CD4-positive, alpha-beta memory T cell (primary cell): Measurements from ENCODE around the gene PAFAH1B1. TPM values are rescaled to one million over a fixed set of nuclear protein-coding genes. Genes with fewer than 3 reads are reported as not detected.
"Not testable (repeated sequence)": the region's sequence is repeated elsewhere in the genome, so short reads cannot be mapped to it uniquely, and the experiment has no call there.

Source experiments
- CTCF ChIA-PET: fragments of 350-600 bp; sonication (Branson Sonifier 250); formaldehyde crosslinking; loops from one replicate; lab custom pipeline; 2021; ENCODE audit warnings: inconsistent platforms; ENCODE audit not compliant: partially characterized antibody; lab: Charles Lee
- POLR2A ChIA-PET: fragments of 350-600 bp; sonication (Branson Sonifier 250); formaldehyde crosslinking; loops from one replicate; lab custom pipeline; 2021; ENCODE audit not compliant: partially characterized antibody; lab: Charles Lee
- DNase-seq, 5 donors: peaks; one replicate each; pipeline versions ENCODE4 v3.0.0 to v3.0.0-alpha.2; 2020 to 2022; ENCODE audit warnings: mixed read lengths in 1 of 5
- H3K27ac ChIP-seq: one replicate; pipeline ENCODE4 v1.7.0; 2013; ENCODE audit warnings: low read depth, low read length
- H3K27me3 ChIP-seq: 2 replicates; pipeline ENCODE4 v1.7.0; 2013; ENCODE audit warnings: mild to moderate bottlenecking, low read length, moderate library complexity; ENCODE audit not compliant: insufficient read depth
- H3K36me3 ChIP-seq: 2 replicates; pipeline ENCODE4 v1.7.0; 2013; ENCODE audit warnings: mild to moderate bottlenecking, low read length, moderate library complexity; ENCODE audit not compliant: insufficient read depth
- H3K4me1 ChIP-seq: 2 replicates; pipeline ENCODE4 v1.7.0; 2013; ENCODE audit warnings: mild to moderate bottlenecking, low read length, moderate library complexity; ENCODE audit not compliant: insufficient read depth
- H3K4me3 ChIP-seq, 2 donors: one replicate each; pipeline ENCODE4 v1.7.0; 2013; ENCODE audit warnings: low read length in 2 of 2, mild to moderate bottlenecking in 1 of 2
- H3K9me3 ChIP-seq, 2 donors: one replicate each; pipeline ENCODE4 v1.7.0; 2013; ENCODE audit warnings: low read length in 2 of 2, control low read depth in 1 of 2; ENCODE audit not compliant: control insufficient read depth in 1 of 2
- H3K27ac Mint-ChIP-seq, 7 donors: one replicate each; pipeline ENCODE4 v1.8.0; 2020 to 2021; ENCODE audit warnings: mixed read lengths in 7 of 7, mild to moderate bottlenecking in 6 of 7, inconsistent platforms in 3 of 7, moderate library complexity in 3 of 7
- H3K27me3 Mint-ChIP-seq, 2 donors: one replicate each; pipeline ENCODE4 v1.8.0; 2020 to 2021; ENCODE audit warnings: mixed read lengths in 2 of 2
- H3K36me3 Mint-ChIP-seq, 2 donors: one replicate each; pipeline ENCODE4 v1.8.0; 2020 to 2021; ENCODE audit warnings: mixed read lengths in 2 of 2, inconsistent platforms in 1 of 2, mild to moderate bottlenecking in 1 of 2
- H3K4me1 Mint-ChIP-seq, 4 donors: one replicate each; pipeline ENCODE4 v1.8.0; 2020 to 2021; ENCODE audit warnings: mixed read lengths in 4 of 4, mild to moderate bottlenecking in 1 of 4
- H3K4me3 Mint-ChIP-seq, 8 donors: one replicate each; pipeline ENCODE4 v1.8.0; 2020 to 2021; ENCODE audit warnings: mixed read lengths in 8 of 8, mild to moderate bottlenecking in 7 of 8, moderate library complexity in 6 of 8, inconsistent platforms in 3 of 8
- H3K9me3 Mint-ChIP-seq, 8 donors: one replicate each; pipeline ENCODE4 v1.8.0; 2020 to 2021; ENCODE audit warnings: mixed read lengths in 8 of 8, mild to moderate bottlenecking in 5 of 8, inconsistent platforms in 3 of 8, moderate library complexity in 1 of 8
- intact Hi-C: fragments of 100-400 bp; cut with micrococcal nuclease; formaldehyde crosslinking; loops from one replicate; pipeline ENCODE4 v1.15.1; 2023
- polyA plus RNA-seq, 2 donors: library from polyadenylated mRNA; unstranded; fragments of 300-500 nt; fragmentation: Illumina TruSeq; gene quantifications; one replicate each; pipeline ENCODE4 v1.2.3, GENCODE V29; 2021
- total RNA-seq, 2 experiments: library from RNA; stranded (reverse); gene quantifications; one replicate each; pipeline ENCODE4 v1.2.3, GENCODE V29; 2021

The PAFAH1B1 gene
- total and polyA plus RNA-seq, 4 experiments from 2014 or later: 18.1 to 153 (median 87.8) TPM

DNA sequence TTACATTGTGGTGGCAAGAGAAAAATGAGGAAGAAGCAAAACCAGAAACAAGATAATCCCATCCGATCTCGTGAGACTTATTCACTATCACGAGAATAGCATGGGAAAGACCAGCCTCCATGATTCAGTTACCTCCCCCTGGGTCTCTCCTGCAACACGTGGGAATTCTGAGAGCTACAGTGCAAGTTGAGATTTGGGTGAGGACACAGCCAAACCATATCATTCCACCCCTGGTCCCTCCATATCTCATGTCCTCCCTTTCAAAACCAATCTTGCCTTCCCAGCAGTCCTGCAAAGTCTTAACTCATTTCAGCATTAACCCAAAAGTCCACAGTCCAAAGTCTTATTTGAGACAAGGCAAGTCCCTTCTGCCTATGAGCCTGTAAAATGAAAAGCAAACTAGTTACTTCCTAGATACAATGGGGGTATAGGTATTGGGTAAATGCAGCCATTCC, 28.5 kb downstream of the PAFAH1B1 start:
- DNase-seq, H3K9me3 Mint-ChIP-seq, POLR2A ChIA-PET, H3K4me3 ChIP-seq, H3K36me3 ChIP-seq, H3K27me3 ChIP-seq, H3K9me3 ChIP-seq, CTCF ChIA-PET, intact Hi-C loops, H3K27me3 Mint-ChIP-seq, H3K27ac ChIP-seq: not testable (repeated sequence)
- H3K4me3 Mint-ChIP-seq: peak overlapping the region in 3 of 8 donors; percentile 4 to 35 (median 15)
- H3K36me3 Mint-ChIP-seq: peaks cover 25 to 32% of the 10 kb centered on the region in 2 donors
- H3K4me1 ChIP-seq: peaks cover 76% of the 10 kb centered on the region
- H3K27ac Mint-ChIP-seq: peak overlapping the region in 3 of 7 donors; percentile 23 to 52 (median 38)
- peaks cover 39 to 79% (median 55%) of the 10 kb centered on the region in 4 donors for H3K4me1 Mint-ChIP-seq

DNA sequence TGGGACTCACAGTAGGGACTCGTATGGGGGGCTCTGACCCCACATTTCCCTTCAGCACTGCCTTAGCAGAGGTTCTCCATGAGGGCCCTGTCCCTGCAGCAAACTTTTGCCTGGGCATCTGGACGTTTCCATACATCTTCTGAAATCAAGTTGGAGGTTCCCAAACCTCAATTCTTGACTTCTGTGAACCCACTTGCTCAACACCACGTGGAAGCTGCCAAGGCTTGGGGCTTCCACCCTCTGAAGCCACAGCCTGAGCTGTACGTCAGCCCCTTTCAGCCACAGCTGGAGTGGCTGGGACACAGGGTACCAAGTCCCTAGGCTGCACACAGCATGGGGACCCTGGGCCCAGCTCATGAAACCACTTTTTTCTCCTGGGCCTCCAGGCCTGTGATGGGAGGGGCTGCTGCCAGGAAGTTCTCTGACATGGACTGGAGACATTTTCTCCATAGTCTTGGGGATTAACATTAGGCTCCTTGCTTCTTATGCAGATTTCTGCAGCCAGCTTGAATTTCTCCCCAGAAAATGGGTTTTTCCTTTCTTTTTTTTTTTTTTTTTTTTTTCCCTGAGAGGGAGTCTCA, 29.4 kb downstream of the PAFAH1B1 start:
- H3K9me3 ChIP-seq, H3K27ac ChIP-seq, H3K9me3 Mint-ChIP-seq, H3K27ac Mint-ChIP-seq, H3K27me3 ChIP-seq, intact Hi-C loops, CTCF ChIA-PET, H3K27me3 Mint-ChIP-seq, H3K4me3 ChIP-seq, POLR2A ChIA-PET, DNase-seq, H3K36me3 ChIP-seq: not testable (repeated sequence)
- Mint-ChIP-seq H3K4me1 (peaks cover 42 to 79% (median 57%) of the 10 kb centered on the region in 4 donors), H3K4me3 (peak overlapping the region in 1 of 8 donors; percentile 38), H3K36me3 (peaks cover 26 to 29% of the 10 kb centered on the region in 2 donors)
- H3K4me1 ChIP-seq: peaks cover 77% of the 10 kb centered on the region

DNA sequence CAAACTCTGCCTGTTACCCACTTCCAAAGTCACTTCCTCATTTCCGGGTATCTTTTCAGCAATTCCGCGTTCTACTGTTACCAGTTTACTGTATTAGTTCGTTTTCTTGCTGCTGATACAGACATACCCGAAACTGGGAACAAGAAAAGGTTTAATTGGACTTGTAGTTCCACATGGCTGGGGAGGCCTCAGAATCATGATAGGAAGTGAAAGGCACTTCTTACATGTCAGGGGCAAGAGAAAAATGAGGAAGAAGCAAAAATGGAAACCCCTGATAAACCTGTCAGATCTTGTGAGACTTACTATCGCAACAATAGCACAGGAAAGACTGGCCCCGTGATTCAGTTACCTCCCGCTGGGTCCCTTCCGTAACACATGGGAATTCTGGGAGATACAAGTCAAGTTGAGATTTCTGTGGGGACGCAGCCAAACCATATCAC, 30.9 kb downstream of the PAFAH1B1 start:
- intact Hi-C loops: no loop called here
- Histone ChIP-seq H3K9me3 (no peaks in the 10 kb centered on the region), H3K27ac (no peak overlapping the region), H3K4me1 (peaks cover 83% of the 10 kb centered on the region), H3K4me3 (no peak overlapping the region), H3K36me3 (no peaks in the 10 kb centered on the region), H3K27me3 (no peaks in the 10 kb centered on the region)
- POLR2A ChIA-PET: no interaction called here
- Mint-ChIP-seq H3K27me3 (no peaks in the 10 kb centered on the region), H3K4me1 (peaks cover 52 to 87% (median 67%) of the 10 kb centered on the region in 4 donors), H3K27ac (peak overlapping the region in 4 of 7 donors; percentile 5 to 64 (median 38)), H3K4me3 (peak overlapping the region in 4 of 8 donors; percentile 1 to 39 (median 20)), H3K36me3 (peaks cover 26 to 29% of the 10 kb centered on the region in 2 donors), H3K9me3 (no peaks in the 10 kb centered on the region)
- CTCF ChIA-PET: no interaction called here
- DNase-seq: no peak

DNA sequence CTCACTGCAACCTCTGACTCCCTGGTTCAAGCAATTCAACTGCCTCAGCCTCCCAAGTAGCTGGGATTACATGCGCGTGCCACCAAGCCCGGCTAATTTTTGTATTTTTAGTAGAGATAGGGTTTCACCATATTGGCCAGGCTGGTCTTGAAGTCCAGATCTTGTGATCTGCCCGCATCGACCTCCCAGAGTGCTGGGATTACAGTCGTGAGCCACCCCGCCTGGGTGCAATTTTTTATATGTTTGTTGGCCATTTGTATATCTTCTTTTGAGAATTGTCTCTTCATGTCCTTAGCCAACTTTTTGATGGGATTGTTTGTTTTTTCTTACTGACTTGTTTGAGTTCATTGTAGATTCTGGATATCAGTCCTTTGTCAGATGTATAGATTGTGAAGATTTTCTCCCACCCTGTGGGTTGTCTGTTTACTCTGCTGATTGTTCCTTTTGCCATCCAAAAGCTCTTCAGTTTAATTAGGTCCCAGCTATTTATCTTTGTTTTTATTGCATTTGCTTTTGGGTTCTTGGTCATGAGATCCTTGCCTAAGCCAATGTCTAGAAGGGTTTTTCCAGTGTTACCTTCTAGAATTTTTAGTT, 33.3 kb downstream of the PAFAH1B1 start:
- CTCF ChIA-PET: interaction anchor here (0.7 kb wide), 1 partner anchor 200 kb away, joined by 4 read pairs; no protein-coding TSS in a partner anchor

DNA sequence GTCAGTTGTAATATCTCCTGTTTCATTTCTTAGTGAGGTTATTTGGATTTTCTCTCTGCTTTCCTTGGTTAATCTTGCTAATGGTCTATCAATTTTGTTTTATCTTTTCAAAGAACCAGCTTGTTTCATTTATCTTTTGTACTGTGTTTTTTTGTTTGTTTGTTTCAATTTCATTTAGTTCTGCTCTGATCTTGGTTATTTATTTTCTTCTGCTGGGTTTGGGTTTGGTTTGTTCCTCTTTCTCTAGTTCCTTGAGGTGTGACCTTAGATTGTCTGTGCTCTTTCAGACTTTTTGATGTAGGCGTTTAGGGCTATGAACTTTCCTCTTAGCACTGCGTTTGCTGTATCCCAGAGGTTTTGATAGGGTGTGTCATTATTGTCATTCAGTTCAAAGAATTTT, 35.5 kb downstream of the PAFAH1B1 start:
- H3K27me3 ChIP-seq, H3K27ac ChIP-seq, intact Hi-C loops, H3K4me3 ChIP-seq, DNase-seq, H3K9me3 Mint-ChIP-seq, H3K9me3 ChIP-seq, H3K36me3 ChIP-seq, POLR2A ChIA-PET, H3K27me3 Mint-ChIP-seq, CTCF ChIA-PET: not testable (repeated sequence)
- H3K36me3 Mint-ChIP-seq: peaks cover 8 to 10% of the 10 kb centered on the region in 2 donors
- peaks cover 88% of the 10 kb centered on the region for H3K4me1 ChIP-seq
- peaks cover 70 to 92% (median 77%) of the 10 kb centered on the region in 4 donors for H3K4me1 Mint-ChIP-seq
- H3K4me3 Mint-ChIP-seq: peak overlapping the region in 7 of 8 donors; percentile 14 to 82 (median 64)
- peak overlapping the region in 6 of 7 donors; percentile 32 to 90 (median 76) for H3K27ac Mint-ChIP-seq

More for the DNA sequence above, 33.3 kb downstream of the PAFAH1B1 start:
- H3K36me3 Mint-ChIP-seq: peaks cover 20 to 23% of the 10 kb centered on the region in 2 donors
- H3K27ac ChIP-seq, H3K9me3 Mint-ChIP-seq, H3K9me3 ChIP-seq, POLR2A ChIA-PET, H3K4me3 ChIP-seq, H3K27me3 ChIP-seq, intact Hi-C loops, DNase-seq, H3K27me3 Mint-ChIP-seq, H3K36me3 ChIP-seq: not testable (repeated sequence)
- peaks cover 64 to 93% (median 76%) of the 10 kb centered on the region in 4 donors for H3K4me1 Mint-ChIP-seq
- H3K27ac Mint-ChIP-seq: peak overlapping the region in 6 of 7 donors; percentile 45 to 83 (median 65)
- H3K4me3 Mint-ChIP-seq: peak overlapping the region in 7 of 8 donors; percentile 7 to 82 (median 64)
- peaks cover 88% of the 10 kb centered on the region for H3K4me1 ChIP-seq

DNA sequence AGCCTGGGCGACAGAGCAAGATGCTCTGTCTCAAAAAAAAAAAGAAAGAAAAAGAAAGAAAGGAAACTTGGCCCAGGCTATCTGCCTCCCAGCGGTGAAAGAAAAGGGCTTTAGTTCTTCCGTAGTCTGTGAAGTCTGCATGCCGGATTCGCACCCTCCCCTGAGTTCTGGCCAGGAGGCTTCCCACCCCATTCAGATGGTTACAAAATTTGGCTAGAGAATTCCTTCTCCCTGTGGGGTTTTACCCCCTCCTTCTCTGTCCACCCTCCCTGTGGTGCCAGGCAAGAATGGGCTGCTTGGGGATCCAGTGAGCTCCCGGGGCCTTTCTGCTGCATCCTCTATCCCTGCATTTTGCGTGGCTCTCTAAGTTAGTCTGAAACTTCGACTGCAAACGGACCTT, 37.8 kb downstream of the PAFAH1B1 start:
- no peaks in the 10 kb centered on the region for H3K9me3 ChIP-seq
- H3K4me3 ChIP-seq: no peak overlapping the region
- intact Hi-C loops: no loop called here
- DNase-seq: no peak
- Mint-ChIP-seq H3K4me1 (peaks cover 68 to 91% (median 75%) of the 10 kb centered on the region in 4 donors), H3K27ac (peak overlapping the region in 5 of 7 donors; percentile 31 to 85 (median 48)), H3K9me3 (no peaks in the 10 kb centered on the region), H3K4me3 (peak overlapping the region in 6 of 8 donors; percentile 3 to 57 (median 22)), H3K36me3 (peaks cover 4 to 8% of the 10 kb centered on the region in 2 donors), H3K27me3 (no peaks in the 10 kb centered on the region)
- H3K27ac ChIP-seq: no peak overlapping the region
- H3K27me3 ChIP-seq: no peaks in the 10 kb centered on the region
- H3K4me1 ChIP-seq: peaks cover 88% of the 10 kb centered on the region
- H3K36me3 ChIP-seq: no peaks in the 10 kb centered on the region
- CTCF ChIA-PET: no interaction called here
- POLR2A ChIA-PET: no interaction called here

DNA sequence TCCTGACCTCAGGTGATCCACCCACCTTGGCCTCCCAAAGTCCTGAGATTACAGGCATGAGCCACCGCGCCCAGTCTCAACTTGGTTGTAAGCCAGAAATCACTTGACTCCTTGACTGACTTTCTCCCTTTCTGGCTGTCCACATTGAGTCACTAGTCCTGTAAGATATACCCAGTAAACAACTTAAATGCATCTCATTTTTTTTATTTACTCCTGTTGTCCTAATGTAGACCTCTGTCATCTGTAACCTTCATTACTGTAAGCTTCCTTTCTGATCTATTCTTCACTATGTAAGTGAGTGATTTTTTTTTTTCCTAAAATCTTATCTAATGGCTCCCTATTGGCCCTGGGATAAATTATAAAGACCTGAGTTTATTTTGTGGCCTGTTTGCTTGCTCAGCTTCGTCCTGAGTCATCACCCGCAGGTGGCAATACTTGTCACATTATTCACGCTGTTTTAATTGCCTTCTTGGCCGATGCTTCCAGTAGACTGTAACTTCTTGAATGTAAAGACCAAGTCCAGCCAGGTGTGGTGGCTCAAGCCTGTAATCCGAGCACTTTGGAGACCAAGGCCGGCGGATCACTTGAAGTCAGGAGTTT, 41.0 kb downstream of the PAFAH1B1 start:
- peaks cover 4% of the 10 kb centered on the region for H3K36me3 ChIP-seq
- CTCF ChIA-PET: no interaction called here
- H3K9me3 ChIP-seq: no peaks in the 10 kb centered on the region
- POLR2A ChIA-PET: interaction anchor here (1.7 kb wide), 1 partner anchor 41 kb away, joined by 4 read pairs; the partner anchor contains the start of gene PAFAH1B1
- peaks cover 57% of the 10 kb centered on the region for H3K4me1 ChIP-seq
- Mint-ChIP-seq H3K27me3 (no peaks in the 10 kb centered on the region), H3K27ac (peak overlapping the region; percentile 3 to 87 (median 41)), H3K4me3 (peak overlapping the region in 3 of 8 donors; percentile 15 to 48 (median 21)), H3K36me3 (peaks cover 7 to 29% of the 10 kb centered on the region in 2 donors), H3K9me3 (no peaks in the 10 kb centered on the region), H3K4me1 (peaks cover 43 to 81% (median 59%) of the 10 kb centered on the region in 4 donors)
- no peaks in the 10 kb centered on the region for H3K27me3 ChIP-seq
- intact Hi-C loops: no loop called here
- H3K27ac ChIP-seq: no peak overlapping the region
- DNase-seq: no peak
- no peak overlapping the region for H3K4me3 ChIP-seq
